ENCODE data around the gene SAMD8.

SAMD8 gene

GRCh38 chr10:75175046-75175445 is 63.6 kb downstream of the SAMD8 start:
- no peak for FAIRE-seq
- no peak for DNase-seq (ENCODE audit: insufficient read length, low spot score)
- no peak for TF ChIP-seq CTCF (IDR thresholded peaks at IDR 0.05; ENCODE audit: insufficient read depth, missing control alignments)

GRCh38 chr10:75176046-75176445 is 64.6 kb downstream of the SAMD8 start:
- DNase-seq (ENCODE audit: insufficient read length, low spot score) (no peak), FAIRE-seq (no peak)
- no peak for TF ChIP-seq CTCF (IDR thresholded peaks at IDR 0.05; ENCODE audit: insufficient read depth, missing control alignments)

GRCh38 chr10:75176736-75177135 is 65.3 kb downstream of the SAMD8 start:
- no peak for TF ChIP-seq CTCF (IDR thresholded peaks at IDR 0.05; ENCODE audit: insufficient read depth, missing control alignments)
- FAIRE-seq = no peak
- no peak for DNase-seq (ENCODE audit: insufficient read length, low spot score)

- FAIRE-seq (no peak), DNase-seq (ENCODE audit: insufficient read length, low spot score) (no peak)
- TF ChIP-seq CTCF (IDR thresholded peaks at IDR 0.05; ENCODE audit: insufficient read depth, missing control alignments) = no peak
Measured at GRCh38 chr10:75179657-75180177, 68.3 kb downstream of the SAMD8 start.

- DNase-seq (ENCODE audit: insufficient read length, low spot score) = no peak
- FAIRE-seq = no peak
- TF ChIP-seq CTCF (IDR thresholded peaks at IDR 0.05; ENCODE audit: insufficient read depth, missing control alignments) = no peak
Measured at GRCh38 chr10:75180592-75180991, 69.1 kb downstream of the SAMD8 start.

- no peak for FAIRE-seq
- no peak for TF ChIP-seq CTCF (IDR thresholded peaks at IDR 0.05; ENCODE audit: insufficient read depth, missing control alignments)
- DNase-seq (ENCODE audit: insufficient read length, low spot score) = no peak
Measured at GRCh38 chr10:75181073-75181472, 69.6 kb downstream of the SAMD8 start.

GRCh38 chr10:75186310-75186709 is 74.9 kb downstream of the SAMD8 start:
- DNase-seq (ENCODE audit: insufficient read length, low spot score) = no peak
- TF ChIP-seq CTCF (IDR thresholded peaks at IDR 0.05; ENCODE audit: insufficient read depth, missing control alignments) = no peak
- FAIRE-seq = no peak
